ENCODE measurements around the gene DNAJB11.
"Not testable (repeated sequence)": the region's sequence is repeated elsewhere in the genome, so short reads cannot be mapped to it uniquely, and the experiment has no call there.

Gene DNAJB11

GRCh38 chr3:186551387-186551786, 19.1 kb upstream of the DNAJB11 start:
- no peak for DNase-seq

GRCh38 chr3:186552408-186553031, 18.0 kb upstream of the DNAJB11 start:
- no peak for DNase-seq

GRCh38 chr3:186564586-186564985, 5.9 kb upstream of the DNAJB11 start:
- no peak for DNase-seq

- DNase-seq, result no peak
These were observed 3.8 kb upstream of the DNAJB11 start for GRCh38 chr3:186566772-186567071.

GRCh38 chr3:186567072-186567921, 3.2 kb upstream of the DNAJB11 start, which contains the start of gene TBCCD1:
Gene TBCCD1, minus strand, starts transcription at chr3:186567339. Its CDS starts 3,010 bp downstream, at chr3:186564329.
- DNase-seq, result peak; percentile 47 to 93 (median 86)

- DNase-seq, result peak in 1 of 58 donors; percentile 3
These were observed 1.2 kb upstream of the DNAJB11 start for GRCh38 chr3:186569361-186569760.

- DNase-seq, result no peak
These were observed 783 bp upstream of the DNAJB11 start for GRCh38 chr3:186569779-186570095.

- DNase-seq, result peak in 4 of 58 donors; percentile 35 to 49 (median 46)
These were observed 572 bp downstream of the DNAJB11 start for GRCh38 chr3:186570941-186571643.

GRCh38 chr3:186571644-186572013, 1.1 kb downstream of the DNAJB11 start:
- no peak for DNase-seq

- no peak for DNase-seq
These were observed 7.0 kb downstream of the DNAJB11 start for GRCh38 chr3:186577521-186577920.

- no peak for DNase-seq
These were observed 10.3 kb downstream of the DNAJB11 start for GRCh38 chr3:186580785-186581184.

- no peak for DNase-seq
These were observed 12.0 kb downstream of the DNAJB11 start for GRCh38 chr3:186582541-186582940.

- DNase-seq, result no peak
These were observed 13.3 kb downstream of the DNAJB11 start for GRCh38 chr3:186583831-186584230.

GRCh38 chr3:186586245-186586644, 15.7 kb downstream of the DNAJB11 start:
- DNase-seq, result not testable (repeated sequence)

- DNase-seq, result no peak
These were observed 16.7 kb downstream of the DNAJB11 start for GRCh38 chr3:186587183-186587582.

- DNase-seq, result no peak
These were observed 18.1 kb downstream of the DNAJB11 start for GRCh38 chr3:186588632-186589031.

- no peak for DNase-seq
These were observed 18.6 kb downstream of the DNAJB11 start for GRCh38 chr3:186589121-186589520.

GRCh38 chr3:186589856-186590579, 19.5 kb downstream of the DNAJB11 start:
- no peak for DNase-seq

GRCh38 chr3:186590580-186591295, 20.2 kb downstream of the DNAJB11 start:
- peak in 3 of 58 donors; percentile 2 to 4 (median 4) for DNase-seq

- no peak for DNase-seq
These were observed 22.2 kb downstream of the DNAJB11 start for GRCh38 chr3:186592682-186593081.

- DNase-seq, result no peak
These were observed 23.3 kb downstream of the DNAJB11 start for GRCh38 chr3:186593862-186594261.
